ENCODE measurements around the gene ZNF367. TPM values are rescaled to one million over a fixed set of nuclear protein-coding genes. Genes with fewer than 3 reads are reported as not detected.

Gene ZNF367
- 1 to 10 TPM in 3 of 5 donors, under 1 TPM in 1, not detected in 1; 0.58 to 9.8 (median 5.4) TPM for total RNA-seq
- polyA plus RNA-seq: 1 to 10 TPM; 1.6 to 1.9 (median 1.8) TPM
- long read RNA-seq, donor 1, transcript ZNF367-201 (5 exons, 3,646 nt): major isoform, 5 of 5 reads
- long read RNA-seq, donor 1, partial matches to known transcripts: 0 of 5 reads
- long read RNA-seq, donor 1, other reads (novel, unspliced or antisense): 0 of 5 reads
- long read RNA-seq, donor 2: 0 reads
- long read RNA-seq, donor 3, partial matches to known transcripts: 0 of 1 reads
- long read RNA-seq, donor 3, other reads (novel, unspliced or antisense): 0 of 1 reads
- long read RNA-seq, donor 4: 0 reads
- long read RNA-seq, donor 5, partial matches to known transcripts: 0 of 3 reads
- long read RNA-seq, donor 5, other reads (novel, unspliced or antisense): 0 of 3 reads
- long read RNA-seq, donor 6, partial matches to known transcripts: 0 of 3 reads
- long read RNA-seq, donor 6, other reads (novel, unspliced or antisense): 0 of 3 reads
- long read RNA-seq, donor 7, partial matches to known transcripts: 0 of 3 reads
- long read RNA-seq, donor 7, other reads (novel, unspliced or antisense): 0 of 3 reads
- long read RNA-seq, donor 8, partial matches to known transcripts: 0 of 3 reads
- long read RNA-seq, donor 8, other reads (novel, unspliced or antisense): 0 of 3 reads
- long read RNA-seq, donor 9, partial matches to known transcripts: 0 of 1 reads
- long read RNA-seq, donor 9, other reads (novel, unspliced or antisense): 0 of 1 reads
- long read RNA-seq, donor 10: 0 reads

GRCh38 chr9:96418083-96418919 lies at the start of gene ZNF367:
TSS of gene ZNF367 (minus strand) at chr9:96418370. CDS start at chr9:96418032, 338 bp downstream.
- 0 to 1% (median 1%) methylated on average over 32 to 100 of the region's 100 CpGs for WGBS, 5 donors
- peaks cover 19 to 48% (median 35%) of the 10 kb centered on the region in 4 donors for H3K4me1 ChIP-seq
- H3K36me3 ChIP-seq: no peaks in the 10 kb centered on the region
- no peaks in the 10 kb centered on the region for H3K27me3 ChIP-seq
- TF ChIP-seq CTCF (IDR thresholded peaks at IDR 0.05) (no peak), POLR2AphosphoS5 (IDR thresholded peaks at IDR 0.05) (peak in 2 of 3 donors; percentile 51 to 77), POLR2A (IDR thresholded peaks at IDR 0.05) (peak in 1 of 4 donors; percentile 13)
- DNase-seq: peak; percentile 97 to 99
- H3K9me3 ChIP-seq: no peaks in the 10 kb centered on the region
- H3K27ac ChIP-seq: peak within 1 kb of the TSS; percentile 98 to 100 (median 99)
- H3K4me3 ChIP-seq: peak within 1 kb of the TSS; percentile 78 to 95 (median 91)
- intact Hi-C loops (cut with DNase I; ENCODE audit: low total_unique reads): no loop called here

DNA sequence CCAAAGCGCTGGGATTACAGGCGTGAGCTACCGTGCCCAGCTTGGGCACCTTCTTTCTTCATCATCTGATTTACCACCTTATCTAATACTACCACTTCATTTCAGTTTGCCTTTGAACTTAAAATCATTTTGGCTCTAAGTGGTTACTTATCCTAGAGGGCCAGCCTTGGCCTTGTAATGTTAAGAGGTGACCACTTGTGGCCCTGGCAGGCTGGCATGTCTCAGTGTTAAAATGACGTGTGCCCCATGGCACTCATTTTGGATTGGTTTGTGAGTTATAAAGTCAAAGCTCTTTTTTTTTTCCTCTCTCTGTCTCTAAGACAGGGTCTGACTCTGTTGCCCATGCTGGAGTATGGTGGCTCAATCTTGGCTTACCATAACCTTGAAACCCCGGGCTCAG lies 49.6 kb upstream of the ZNF367 start:
- Histone ChIP-seq H3K4me1 (no peaks in the 10 kb centered on the region), H3K9me3 (no peaks in the 10 kb centered on the region), H3K4me3 (no peak overlapping the region), H3K27me3 (no peaks in the 10 kb centered on the region), H3K36me3 (peaks cover 20 to 78% (median 69%) of the 10 kb centered on the region in 4 donors), H3K27ac (no peak overlapping the region)
- WGBS, 5 donors: 93 to 97% (median 94%) methylated on average over 5 of the region's 5 CpGs
- TF ChIP-seq CTCF (IDR thresholded peaks at IDR 0.05) (no peak), EP300 (IDR thresholded peaks at IDR 0.05) (no peak), POLR2A (IDR thresholded peaks at IDR 0.05) (no peak), POLR2AphosphoS5 (IDR thresholded peaks at IDR 0.05) (no peak)
- no peak for DNase-seq
- intact Hi-C loops (cut with DNase I; ENCODE audit: low total_unique reads): no loop called here

DNA sequence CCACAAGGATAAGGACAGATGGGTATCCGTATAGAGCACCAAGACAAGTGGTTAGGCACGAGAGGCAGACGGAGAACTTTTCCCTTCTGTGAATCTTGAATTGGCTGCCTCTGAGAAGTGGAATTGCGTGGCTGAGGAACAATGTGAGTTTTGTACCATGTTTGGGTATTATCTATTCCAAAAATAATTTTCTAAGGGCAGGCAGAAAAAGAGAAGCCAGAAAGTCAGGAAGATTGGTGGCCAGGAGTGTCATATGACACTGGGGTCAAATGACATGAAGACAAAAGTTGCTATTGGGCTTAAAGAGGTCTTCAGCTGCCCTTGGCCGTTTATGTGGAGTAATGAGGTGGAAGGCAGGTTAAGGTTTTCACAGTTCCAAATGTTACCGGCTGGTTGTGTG lies 46.3 kb upstream of the ZNF367 start:
- H3K27me3 ChIP-seq: no peaks in the 10 kb centered on the region
- TF ChIP-seq CTCF (IDR thresholded peaks at IDR 0.05) (no peak), POLR2A (IDR thresholded peaks at IDR 0.05) (no peak), POLR2AphosphoS5 (IDR thresholded peaks at IDR 0.05) (no peak)
- DNase-seq: no peak
- H3K36me3 ChIP-seq: peaks cover 11 to 53% (median 39%) of the 10 kb centered on the region in 4 donors
- no peaks in the 10 kb centered on the region for H3K4me1 ChIP-seq
- intact Hi-C loops (cut with DNase I; ENCODE audit: low total_unique reads): no loop called here
- H3K4me3 ChIP-seq: no peak overlapping the region
- no peak overlapping the region for H3K27ac ChIP-seq
- WGBS, 5 donors: 83 to 87% (median 86%) methylated on average over 6 of the region's 6 CpGs
- no peaks in the 10 kb centered on the region for H3K9me3 ChIP-seq

GRCh38 chr9:96462541-96462940 lies 44.4 kb upstream of the ZNF367 start:
- TF ChIP-seq EP300 (IDR thresholded peaks at IDR 0.05) (no peak), POLR2AphosphoS5 (IDR thresholded peaks at IDR 0.05) (no peak), CTCF (IDR thresholded peaks at IDR 0.05) (no peak), POLR2A (IDR thresholded peaks at IDR 0.05) (no peak)

More at GRCh38 chr9:96462541-96462940, 44.4 kb upstream of the ZNF367 start:
- H3K4me1 ChIP-seq: no peaks in the 10 kb centered on the region
- no peak overlapping the region for H3K4me3 ChIP-seq
- H3K36me3 ChIP-seq: peaks cover 6 to 47% (median 25%) of the 10 kb centered on the region in 4 donors
- DNase-seq: no peak
- WGBS, 5 donors: 88 to 99% (median 95%) methylated on average over 6 of the region's 6 CpGs
- no peaks in the 10 kb centered on the region for H3K9me3 ChIP-seq
- no peak overlapping the region for H3K27ac ChIP-seq
- intact Hi-C loops (cut with DNase I; ENCODE audit: low total_unique reads): no loop called here
- H3K27me3 ChIP-seq: no peaks in the 10 kb centered on the region
